ENCODE measurements around the gene SLIT3. TPM values are rescaled to one million over a fixed set of nuclear protein-coding genes. Genes with fewer than 3 reads are reported as not detected.

Gene SLIT3
- total RNA-seq, 1 experiment from 2014 or later = 0.44 TPM

- Histone ChIP-seq H3K9me3 (ENCODE audit: low read length) (no peaks in the 10 kb centered on the region), H3K79me2 (ENCODE audit: low read length) (no peaks in the 10 kb centered on the region), H3K4me3 (ENCODE audit: low read length) (no peak overlapping the region), H3K4me2 (ENCODE audit: low read length) (no peak overlapping the region), H3K9ac (ENCODE audit: low read length) (no peak overlapping the region), H3K27ac (ENCODE audit: low read length) (no peak overlapping the region), H3K27me3 (ENCODE audit: low read length) (peaks cover 7% of the 10 kb centered on the region; the same call in 1 of the 2 replicates), H3F3A (ENCODE audit: low read length, unreplicated experiment) (no peaks in the 10 kb centered on the region), H3K9me2 (replicated peaks; ENCODE audit: low read length) (no peaks in the 10 kb centered on the region), H2AFZ (ENCODE audit: low read length) (no peak overlapping the region), H4K20me1 (ENCODE audit: low read length) (no peaks in the 10 kb centered on the region), H3K36me3 (ENCODE audit: low read depth, low read length) (no peaks in the 10 kb centered on the region), H3K4me1 (ENCODE audit: insufficient read depth, low read length) (no peaks in the 10 kb centered on the region)
- DNase-seq = no peak
- intact Hi-C loops (cut with micrococcal nuclease) = no loop called here
- ATAC-seq = no peak
- ChIA-PET CTCF (no interaction called here), POLR2A (ENCODE audit: unreplicated experiment) (no interaction called here)
- TF ChIP-seq EZH2phosphoT487 (IDR thresholded peaks at IDR 0.05; ENCODE audit: borderline replicate concordance, low read length) (no peak), EZH2 (IDR thresholded peaks at IDR 0.05; ENCODE audit: low read length, unreplicated experiment) (no peak), CTCF (conservative IDR thresholded peaks at IDR 0.05; ENCODE audit: low read depth, low read length) (no peak)
- BruUV-seq (replicated peaks) = no TSS peak
These were observed 275.4 kb downstream of the SLIT3 start for GRCh38 chr5:169025491-169025890.

GRCh38 chr5:169024421-169024820 is 276.5 kb downstream of the SLIT3 start:
- no peak for DNase-seq
- Histone ChIP-seq H3K9me3 (ENCODE audit: low read length) (no peaks in the 10 kb centered on the region), H2AFZ (ENCODE audit: low read length) (no peak overlapping the region), H3K9me2 (replicated peaks; ENCODE audit: low read length) (no peaks in the 10 kb centered on the region), H3K4me1 (ENCODE audit: insufficient read depth, low read length) (no peaks in the 10 kb centered on the region), H3K36me3 (ENCODE audit: low read depth, low read length) (no peaks in the 10 kb centered on the region), H3K9ac (ENCODE audit: low read length) (no peak overlapping the region), H4K20me1 (ENCODE audit: low read length) (no peaks in the 10 kb centered on the region), H3K27me3 (ENCODE audit: low read length) (peaks cover 7% of the 10 kb centered on the region; the same call in 1 of the 2 replicates), H3K4me2 (ENCODE audit: low read length) (no peak overlapping the region), H3K27ac (ENCODE audit: low read length) (no peak overlapping the region), H3F3A (ENCODE audit: low read length, unreplicated experiment) (no peaks in the 10 kb centered on the region), H3K79me2 (ENCODE audit: low read length) (no peaks in the 10 kb centered on the region), H3K4me3 (ENCODE audit: low read length) (no peak overlapping the region)
- ChIA-PET POLR2A (ENCODE audit: unreplicated experiment) (no interaction called here), CTCF (no interaction called here)
- TF ChIP-seq CTCF (conservative IDR thresholded peaks at IDR 0.05; ENCODE audit: low read depth, low read length) = no peak
- TF ChIP-seq EZH2phosphoT487 (IDR thresholded peaks at IDR 0.05; ENCODE audit: borderline replicate concordance, low read length) = no peak
- TF ChIP-seq EZH2 (IDR thresholded peaks at IDR 0.05; ENCODE audit: low read length, unreplicated experiment) = no peak
- intact Hi-C loops (cut with micrococcal nuclease) = no loop called here
- no TSS peak for BruUV-seq (replicated peaks)
- ATAC-seq = no peak

- intact Hi-C loops (cut with micrococcal nuclease) = no loop called here
- BruUV-seq (replicated peaks) = no TSS peak
These were observed 278.2 kb downstream of the SLIT3 start for GRCh38 chr5:169022718-169023117.

More at GRCh38 chr5:169022718-169023117, 278.2 kb downstream of the SLIT3 start:
- H2AFZ ChIP-seq (ENCODE audit: low read length) = no peak overlapping the region
- no peak overlapping the region for H3K4me3 ChIP-seq (ENCODE audit: low read length)
- H3K9me3 ChIP-seq (ENCODE audit: low read length) = no peaks in the 10 kb centered on the region
- ChIA-PET CTCF (no interaction called here), POLR2A (ENCODE audit: unreplicated experiment) (no interaction called here)
- H3K4me1 ChIP-seq (ENCODE audit: insufficient read depth, low read length) = no peaks in the 10 kb centered on the region
- H3K79me2 ChIP-seq (ENCODE audit: low read length) = no peaks in the 10 kb centered on the region
- DNase-seq (no peak), ATAC-seq (peak; percentile 18)
- no peaks in the 10 kb centered on the region for H3K36me3 ChIP-seq (ENCODE audit: low read depth, low read length)
- H3K9me2 ChIP-seq (replicated peaks; ENCODE audit: low read length) = no peaks in the 10 kb centered on the region
- no peak overlapping the region for H3K27ac ChIP-seq (ENCODE audit: low read length)
- H4K20me1 ChIP-seq (ENCODE audit: low read length) = no peaks in the 10 kb centered on the region
- no peaks in the 10 kb centered on the region for H3F3A ChIP-seq (ENCODE audit: low read length, unreplicated experiment)
- H3K9ac ChIP-seq (ENCODE audit: low read length) = no peak overlapping the region
- peaks cover 19% of the 10 kb centered on the region; the same call in 1 of the 2 replicates for H3K27me3 ChIP-seq (ENCODE audit: low read length)
- TF ChIP-seq CTCF (conservative IDR thresholded peaks at IDR 0.05; ENCODE audit: low read depth, low read length) (no peak), EZH2phosphoT487 (IDR thresholded peaks at IDR 0.05; ENCODE audit: borderline replicate concordance, low read length) (no peak)
- H3K4me2 ChIP-seq (ENCODE audit: low read length) = no peak overlapping the region

All from PC-3 (cell line).